ENCODE results near the gene FAM193A. TPM values are rescaled to one million over a fixed set of nuclear protein-coding genes. Genes with fewer than 3 reads are reported as not detected.
A peak's percentile ranks its signal among the peaks of the same experiment; 100 is the strongest.
"Not testable (repeated sequence)": the region's sequence is repeated elsewhere in the genome, so short reads cannot be mapped to it uniquely, and the experiment has no call there.

Gene FAM193A
- polyA plus RNA-seq, 3 donors from 2014 or later, result 0.03 to 4.8 (median 0.94) TPM

- H3K4me1 Mint-ChIP-seq, result no peaks in the 10 kb centered on the region
- no peaks in the 10 kb centered on the region for H3K27me3 Mint-ChIP-seq (ENCODE audit: low read depth in 3 of 3)
- no peaks in the 10 kb centered on the region for H3K9me3 Mint-ChIP-seq
- peaks cover 19 to 48% (median 22%) of the 10 kb centered on the region in 3 donors for H3K36me3 Mint-ChIP-seq
- DNase-seq, result no peak
- H3K27ac Mint-ChIP-seq, result no peak overlapping the region
- no peak overlapping the region for H3K4me3 Mint-ChIP-seq
Measured at GRCh38 chr4:2702361-2702760, 165.9 kb downstream of the FAM193A start.

GRCh38 chr4:2702770-2703169, 166.3 kb downstream of the FAM193A start:
- Mint-ChIP-seq H3K9me3 (no peaks in the 10 kb centered on the region), H3K27me3 (ENCODE audit: low read depth in 3 of 3) (no peaks in the 10 kb centered on the region), H3K36me3 (peaks cover 19 to 48% (median 22%) of the 10 kb centered on the region in 3 donors), H3K4me3 (no peak overlapping the region), H3K4me1 (no peaks in the 10 kb centered on the region), H3K27ac (peak overlapping the region in 2 of 6 donors; percentile 14 to 21)
- DNase-seq, result no peak

- peak overlapping the region in 1 of 6 donors; percentile 42 for H3K27ac Mint-ChIP-seq
- H3K4me1 Mint-ChIP-seq, result peaks cover 11 to 23% of the 10 kb centered on the region in 2 donors
Measured at GRCh38 chr4:2712261-2712842, 175.9 kb downstream of the FAM193A start.

GRCh38 chr4:2713337-2713736, 176.9 kb downstream of the FAM193A start:
- H3K36me3 Mint-ChIP-seq, result peaks cover 11 to 26% (median 12%) of the 10 kb centered on the region in 3 donors
- H3K27ac Mint-ChIP-seq, result peak overlapping the region in 2 of 6 donors; percentile 70 to 78
- H3K27me3 Mint-ChIP-seq (ENCODE audit: low read depth in 3 of 3), result no peaks in the 10 kb centered on the region
- H3K4me1 Mint-ChIP-seq, result peaks cover 11 to 23% of the 10 kb centered on the region in 2 donors
- no peak for DNase-seq
- H3K9me3 Mint-ChIP-seq, result no peaks in the 10 kb centered on the region
- no peak overlapping the region for H3K4me3 Mint-ChIP-seq

More at GRCh38 chr4:2712261-2712842, 175.9 kb downstream of the FAM193A start:
- no peak overlapping the region for H3K4me3 Mint-ChIP-seq
- no peak for DNase-seq
- peaks cover 7 to 20% (median 8%) of the 10 kb centered on the region in 3 donors for H3K36me3 Mint-ChIP-seq
- H3K9me3 Mint-ChIP-seq, result no peaks in the 10 kb centered on the region
- H3K27me3 Mint-ChIP-seq (ENCODE audit: low read depth in 3 of 3), result no peaks in the 10 kb centered on the region

GRCh38 chr4:2714061-2714770, 177.8 kb downstream of the FAM193A start:
- Mint-ChIP-seq H3K9me3 (no peaks in the 10 kb centered on the region), H3K4me3 (peak overlapping the region in 1 of 5 donors; percentile 11), H3K36me3 (peaks cover 11 to 28% (median 12%) of the 10 kb centered on the region in 3 donors), H3K4me1 (peaks cover 11 to 23% of the 10 kb centered on the region in 2 donors), H3K27ac (peak overlapping the region; percentile 22 to 78 (median 68)), H3K27me3 (ENCODE audit: low read depth in 3 of 3) (no peaks in the 10 kb centered on the region)
- DNase-seq, result peak in 1 of 3 donors; percentile 3

- Mint-ChIP-seq H3K4me3 (no peak overlapping the region), H3K27ac (no peak overlapping the region), H3K4me1 (peaks cover 11 to 23% of the 10 kb centered on the region in 2 donors), H3K36me3 (peaks cover 11 to 29% (median 12%) of the 10 kb centered on the region in 3 donors), H3K9me3 (no peaks in the 10 kb centered on the region), H3K27me3 (ENCODE audit: low read depth in 3 of 3) (no peaks in the 10 kb centered on the region)
- DNase-seq, result no peak
Measured at GRCh38 chr4:2714918-2715317, 178.5 kb downstream of the FAM193A start.

GRCh38 chr4:2715426-2715825, 179.0 kb downstream of the FAM193A start:
- no peaks in the 10 kb centered on the region for H3K27me3 Mint-ChIP-seq (ENCODE audit: low read depth in 3 of 3)
- H3K36me3 Mint-ChIP-seq, result peaks cover 12 to 33% (median 16%) of the 10 kb centered on the region in 3 donors
- H3K9me3 Mint-ChIP-seq, result no peaks in the 10 kb centered on the region
- DNase-seq, result no peak
- peaks cover 11 to 23% of the 10 kb centered on the region in 2 donors for H3K4me1 Mint-ChIP-seq
- H3K4me3 Mint-ChIP-seq, result no peak overlapping the region
- peak overlapping the region in 2 of 6 donors; percentile 46 to 53 for H3K27ac Mint-ChIP-seq

GRCh38 chr4:2716236-2716635, 179.8 kb downstream of the FAM193A start:
- Mint-ChIP-seq H3K27me3 (ENCODE audit: low read depth in 3 of 3) (peaks cover 0 to 2% (median 0%) of the 10 kb centered on the region in 3 donors), H3K4me1 (peaks cover 11 to 23% of the 10 kb centered on the region in 2 donors), H3K9me3 (no peaks in the 10 kb centered on the region), H3K27ac (no peak overlapping the region), H3K36me3 (peaks cover 12 to 36% (median 20%) of the 10 kb centered on the region in 3 donors), H3K4me3 (no peak overlapping the region)
- no peak for DNase-seq

- peaks cover 8 to 12% of the 10 kb centered on the region in 2 donors for H3K4me1 Mint-ChIP-seq
- no peak overlapping the region for H3K4me3 Mint-ChIP-seq
- no peaks in the 10 kb centered on the region for H3K9me3 Mint-ChIP-seq
- H3K27ac Mint-ChIP-seq, result no peak overlapping the region
- H3K27me3 Mint-ChIP-seq (ENCODE audit: low read depth in 3 of 3), result peaks cover 0 to 5% (median 2%) of the 10 kb centered on the region in 3 donors
- peaks cover 8 to 22% (median 13%) of the 10 kb centered on the region in 3 donors for H3K36me3 Mint-ChIP-seq
- no peak for DNase-seq
Measured at GRCh38 chr4:2721586-2721985, 185.1 kb downstream of the FAM193A start.

GRCh38 chr4:2722033-2722432, 185.6 kb downstream of the FAM193A start:
- Mint-ChIP-seq H3K4me3 (no peak overlapping the region), H3K9me3 (no peaks in the 10 kb centered on the region), H3K27me3 (ENCODE audit: low read depth in 3 of 3) (peaks cover 0 to 5% (median 2%) of the 10 kb centered on the region in 3 donors), H3K27ac (peak overlapping the region in 4 of 6 donors; percentile 3 to 36 (median 19)), H3K4me1 (peaks cover 8 to 12% of the 10 kb centered on the region in 2 donors), H3K36me3 (peaks cover 8 to 22% (median 13%) of the 10 kb centered on the region in 3 donors)
- no peak for DNase-seq

- Mint-ChIP-seq H3K27ac (peak overlapping the region in 2 of 6 donors; percentile 8 to 73), H3K27me3 (ENCODE audit: low read depth in 3 of 3) (peaks cover 0 to 5% (median 2%) of the 10 kb centered on the region in 3 donors)
- DNase-seq, result no peak
Measured at GRCh38 chr4:2723751-2724150, 187.3 kb downstream of the FAM193A start.

GRCh38 chr4:2725380-2725779, 188.9 kb downstream of the FAM193A start:
- no peak overlapping the region for H3K4me3 Mint-ChIP-seq
- peaks cover 0 to 5% (median 2%) of the 10 kb centered on the region in 3 donors for H3K27me3 Mint-ChIP-seq (ENCODE audit: low read depth in 3 of 3)
- H3K36me3 Mint-ChIP-seq, result peaks cover 4 to 10% (median 4%) of the 10 kb centered on the region in 3 donors
- DNase-seq, result no peak
- no peaks in the 10 kb centered on the region for H3K9me3 Mint-ChIP-seq
- H3K4me1 Mint-ChIP-seq, result peaks cover 8 to 12% of the 10 kb centered on the region in 2 donors
- no peak overlapping the region for H3K27ac Mint-ChIP-seq

More at GRCh38 chr4:2723751-2724150, 187.3 kb downstream of the FAM193A start:
- no peak overlapping the region for H3K4me3 Mint-ChIP-seq
- peaks cover 8 to 12% of the 10 kb centered on the region in 2 donors for H3K4me1 Mint-ChIP-seq
- H3K36me3 Mint-ChIP-seq, result peaks cover 4 to 14% (median 8%) of the 10 kb centered on the region in 3 donors
- no peaks in the 10 kb centered on the region for H3K9me3 Mint-ChIP-seq

GRCh38 chr4:2726881-2727280, 190.4 kb downstream of the FAM193A start:
- H3K4me3 Mint-ChIP-seq; H3K27ac Mint-ChIP-seq; H3K9me3 Mint-ChIP-seq; H3K27me3 Mint-ChIP-seq (ENCODE audit: low read depth in 3 of 3); H3K36me3 Mint-ChIP-seq; DNase-seq: not testable (repeated sequence)
- peaks cover 8 to 12% of the 10 kb centered on the region in 2 donors for H3K4me1 Mint-ChIP-seq

- H3K27me3 Mint-ChIP-seq (ENCODE audit: low read depth in 3 of 3), result peaks cover 0 to 6% (median 3%) of the 10 kb centered on the region in 3 donors
- no peaks in the 10 kb centered on the region for H3K9me3 Mint-ChIP-seq
- peaks cover 4 to 6% (median 4%) of the 10 kb centered on the region in 3 donors for H3K36me3 Mint-ChIP-seq
- no peak for DNase-seq
- no peak overlapping the region for H3K4me3 Mint-ChIP-seq
- H3K27ac Mint-ChIP-seq, result no peak overlapping the region
- H3K4me1 Mint-ChIP-seq, result peaks cover 6 to 12% of the 10 kb centered on the region in 2 donors
Measured at GRCh38 chr4:2728221-2728620, 191.8 kb downstream of the FAM193A start.

Data from immature natural killer cell (primary cell).